Natural killer cell (primary cell): Measurements from ENCODE around the gene CCDC154. TPM values are rescaled to one million over a fixed set of nuclear protein-coding genes. Genes with fewer than 3 reads are reported as not detected.

Source experiments
- ATAC-seq, 3 donors: fragments of 150-1000 bp in 2 of 3; fragments of 200-7000 bp in 1 of 3; cut with Tn5 transposase; 1 replicate in 1 of 3; 2 replicates in 2 of 3; pipeline ENCODE4 v1.10.0; 2021; ENCODE audit warnings: mild to moderate bottlenecking in 2 of 3, moderate library complexity in 2 of 3
- DNase-seq, 2 donors: peaks; one replicate each; pipeline versions ENCODE4 v3.0.0 to v3.0.0-alpha.2; 2013 to 2021; ENCODE audit warnings: mixed read lengths in 1 of 2
- H3K27ac ChIP-seq: one replicate; pipeline ENCODE4 v1.5.1; 2013; ENCODE audit warnings: mild to moderate bottlenecking, low read length
- H3K27me3 ChIP-seq: one replicate; pipeline ENCODE4 v1.6.1; 2013; ENCODE audit warnings: low read length; ENCODE audit not compliant: control insufficient read depth, insufficient read depth
- H3K36me3 ChIP-seq: one replicate; pipeline ENCODE4 v1.6.1; 2013; ENCODE audit warnings: low read length; ENCODE audit not compliant: control insufficient read depth, insufficient read depth
- H3K4me1 ChIP-seq: one replicate; pipeline ENCODE4 v1.6.1; 2013; ENCODE audit warnings: low read length; ENCODE audit not compliant: control insufficient read depth, insufficient read depth
- H3K4me3 ChIP-seq: one replicate; pipeline ENCODE4 v1.5.1; 2013; ENCODE audit warnings: low read length
- H3K9me3 ChIP-seq: one replicate; pipeline ENCODE4 v1.6.1; 2013; ENCODE audit warnings: low read length; ENCODE audit not compliant: control insufficient read depth, insufficient read depth
- H3K27ac Mint-ChIP-seq, 2 donors: one replicate each; pipeline ENCODE4 v1.8.0; 2022; ENCODE audit warnings: mild to moderate bottlenecking in 2 of 2, mixed read lengths in 2 of 2, moderate library complexity in 1 of 2
- H3K27me3 Mint-ChIP-seq, 2 donors: one replicate each; pipeline ENCODE4 v1.8.0; 2022; ENCODE audit warnings: low read depth in 2 of 2, mixed read lengths in 2 of 2
- H3K36me3 Mint-ChIP-seq: one replicate; pipeline ENCODE4 v1.8.0; 2022; ENCODE audit warnings: mixed read lengths
- H3K4me1 Mint-ChIP-seq, 2 donors: one replicate each; pipeline ENCODE4 v1.8.0; 2022; ENCODE audit warnings: mixed read lengths in 2 of 2
- H3K4me3 Mint-ChIP-seq: one replicate; pipeline ENCODE4 v1.8.0; 2022; ENCODE audit warnings: mild to moderate bottlenecking, moderate library complexity, mixed read lengths
- H3K9me3 Mint-ChIP-seq, 2 donors: one replicate each; pipeline ENCODE4 v1.8.0; 2022; ENCODE audit warnings: mixed read lengths in 2 of 2
- CTCF ChIP-seq: fragments of 200-600 bp; IDR thresholded peaks from one replicate; pipeline ENCODE4 v1.8.0; 2022; ENCODE audit warnings: antibody characterized with exemption
- WGBS: methylation state at CpG from one replicate; pipeline ENCODE4 v1.1.7; 2013; ENCODE audit warnings: missing lambda C conversion rate; ENCODE audit not compliant: insufficient coverage; 5-methylcytosine and 5-hydroxymethylcytosine counted together
- intact Hi-C: fragments of 100-400 bp; cut with micrococcal nuclease; formaldehyde crosslinking; loops from one replicate; pipeline ENCODE4 v1.14.2; 2022
- total RNA-seq, 4 donors: library from RNA; stranded (reverse); fragments of 120-200 nt in 1 of 4; gene quantifications; one replicate each; pipeline versions ENCODE4 v1.2.3 to v1.2.4, GENCODE V29; 2013 to 2022

The CCDC154 gene
- total RNA-seq, 3 donors from 2014 or later (not counting 1 experiment from before 2014, with no cell fraction given): 0.88 to 1.8 (median 1.6) TPM

DNA sequence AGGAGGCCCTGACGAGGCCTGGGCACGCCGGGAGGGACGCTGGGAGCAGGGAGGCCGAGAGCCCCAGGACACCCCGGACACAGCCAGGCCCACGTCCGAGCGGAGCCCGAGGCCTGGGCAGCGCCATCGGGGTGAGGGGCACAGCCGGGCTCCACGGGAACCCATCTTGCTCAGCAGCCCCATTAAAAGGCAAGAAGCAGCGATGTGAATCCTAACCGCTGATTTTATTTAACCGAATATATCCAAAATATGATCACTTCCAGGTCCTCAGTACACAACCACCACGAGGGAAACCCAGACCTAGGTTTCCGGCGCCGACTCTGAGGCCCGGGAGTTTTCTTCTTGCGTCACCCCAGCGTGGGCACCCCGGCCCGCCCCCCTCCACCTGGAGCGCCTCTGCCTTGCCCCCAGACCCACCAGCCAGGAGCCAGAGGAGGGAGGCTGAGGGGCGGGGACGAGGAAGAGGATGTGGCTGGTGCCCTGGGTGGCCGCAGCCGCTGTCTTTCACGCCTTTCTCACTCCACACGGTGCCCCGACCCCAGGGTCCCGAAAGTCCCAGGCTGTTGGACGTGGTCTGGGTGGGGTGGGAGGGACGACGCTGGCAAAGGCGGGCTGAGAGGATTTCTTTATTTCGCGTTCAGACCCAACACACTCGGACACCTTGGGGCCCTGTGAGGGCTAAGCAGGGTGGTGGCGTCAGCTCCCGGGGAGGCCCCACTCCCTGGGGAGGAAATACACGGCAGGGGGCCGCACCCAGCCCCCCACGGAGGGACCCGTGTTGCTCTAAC is 568 bp upstream of the CCDC154 start:
- intact Hi-C loops: no loop called here
- Mint-ChIP-seq H3K4me1 (peaks cover 0 to 13% of the 10 kb centered on the region in 2 donors), H3K4me3 (no peak overlapping the region), H3K27ac (peak overlapping the region in 1 of 2 donors; percentile 72), H3K27me3 (no peaks in the 10 kb centered on the region), H3K9me3 (no peaks in the 10 kb centered on the region), H3K36me3 (no peaks in the 10 kb centered on the region)
- H3K27me3 ChIP-seq: no peaks in the 10 kb centered on the region
- WGBS: 78% methylated on average over 48 of the region's 48 CpGs
- no peak overlapping the region for H3K4me3 ChIP-seq
- peak overlapping the region; percentile 68 for H3K27ac ChIP-seq
- no peaks in the 10 kb centered on the region for H3K9me3 ChIP-seq
- no peak for DNase-seq
- peaks cover 24% of the 10 kb centered on the region for H3K36me3 ChIP-seq
- no peak for TF ChIP-seq CTCF
- H3K4me1 ChIP-seq: peaks cover 11% of the 10 kb centered on the region
- peak in 2 of 3 donors; percentile 42 to 57 for ATAC-seq

GRCh38 chr16:1443403-1443973 is 868 bp downstream of the CCDC154 start:
- WGBS: 90% methylated on average over 38 of the region's 38 CpGs
- H3K36me3 Mint-ChIP-seq: no peaks in the 10 kb centered on the region
- ATAC-seq: no peak
- H3K4me3 Mint-ChIP-seq: no peak overlapping the region
- no peaks in the 10 kb centered on the region for H3K9me3 ChIP-seq
- no peaks in the 10 kb centered on the region for H3K27me3 ChIP-seq
- H3K4me1 ChIP-seq: peaks cover 11% of the 10 kb centered on the region
- H3K4me1 Mint-ChIP-seq: peaks cover 0 to 10% of the 10 kb centered on the region in 2 donors
- no peaks in the 10 kb centered on the region for H3K27me3 Mint-ChIP-seq
- H3K9me3 Mint-ChIP-seq: no peaks in the 10 kb centered on the region
- no peak for DNase-seq
- H3K27ac ChIP-seq: no peak overlapping the region
- no peak overlapping the region for H3K4me3 ChIP-seq
- H3K36me3 ChIP-seq: peaks cover 13% of the 10 kb centered on the region
- no peak overlapping the region for H3K27ac Mint-ChIP-seq
- no peak for TF ChIP-seq CTCF
- intact Hi-C loops: no loop called here

GRCh38 chr16:1442697-1443096 is 1.7 kb downstream of the CCDC154 start:
- Histone ChIP-seq H3K4me3 (no peak overlapping the region), H3K9me3 (no peaks in the 10 kb centered on the region), H3K4me1 (peaks cover 11% of the 10 kb centered on the region), H3K27ac (no peak overlapping the region), H3K27me3 (no peaks in the 10 kb centered on the region), H3K36me3 (peaks cover 10% of the 10 kb centered on the region)
- Mint-ChIP-seq H3K27ac (no peak overlapping the region), H3K4me3 (no peak overlapping the region), H3K36me3 (no peaks in the 10 kb centered on the region), H3K27me3 (no peaks in the 10 kb centered on the region), H3K4me1 (peaks cover 0 to 10% of the 10 kb centered on the region in 2 donors), H3K9me3 (no peaks in the 10 kb centered on the region)
- intact Hi-C loops: no loop called here
- no peak for TF ChIP-seq CTCF
- DNase-seq (no peak), ATAC-seq (no peak)
- 89% methylated on average over 24 of the region's 24 CpGs for WGBS
